Measurements from ENCODE around the gene DAPK1.

Gene DAPK1

DNA sequence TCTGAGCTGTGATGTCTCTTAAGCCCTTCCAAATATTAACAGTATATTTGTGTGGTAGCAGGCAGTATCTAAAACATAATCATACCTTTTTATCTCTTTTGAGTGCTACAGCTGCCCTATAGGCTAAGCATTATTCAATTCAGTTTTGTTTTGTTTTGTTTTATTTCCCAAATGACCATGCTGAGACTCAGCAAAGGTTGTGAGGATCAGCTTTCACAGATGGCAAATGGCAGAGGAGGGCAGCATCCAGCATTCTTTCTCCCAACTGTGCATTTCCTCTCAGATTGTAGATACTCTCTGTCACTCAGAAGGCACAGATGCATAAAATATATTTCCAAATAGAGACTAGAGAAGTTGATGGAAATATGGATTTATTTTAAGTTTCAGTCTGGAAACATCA, 90.7 kb downstream of the DAPK1 start:
- H3K4me3 ChIP-seq (ENCODE audit: low read depth, low read length) = no peak overlapping the region
- H3K9me3 ChIP-seq (ENCODE audit: control insufficient read depth, insufficient read depth, low read depth, low read length) = no peaks in the 10 kb centered on the region
- no peak overlapping the region for H3K27ac ChIP-seq (ENCODE audit: extremely low read depth, low read depth, low read length)
- TF ChIP-seq ZNF112 (tag by site-specific recombination; IDR thresholded peaks at IDR 0.05) (no peak), ZNF621 (tag by site-specific recombination; IDR thresholded peaks at IDR 0.05) (no peak), FEZF1 (tag by site-specific recombination; IDR thresholded peaks at IDR 0.05) (peak; percentile 55; the same call in 1 of the 2 replicates)
- TF ChIP-seq, protein P1, sequence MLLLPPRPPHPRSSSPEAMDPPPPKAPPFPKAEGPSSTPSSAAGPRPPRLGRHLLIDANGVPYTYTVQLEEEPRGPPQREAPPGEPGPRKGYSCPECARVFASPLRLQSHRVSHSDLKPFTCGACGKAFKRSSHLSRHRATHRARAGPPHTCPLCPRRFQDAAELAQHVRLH (tag by site-specific recombination; IDR thresholded peaks at IDR 0.05) = no peak
- ChIA-PET CTCF (no interaction called here), POLR2A (no interaction called here)
- peaks cover 6% of the 10 kb centered on the region for H3K4me1 ChIP-seq (ENCODE audit: control insufficient read depth, insufficient read depth, low read length)
- H3K36me3 ChIP-seq (ENCODE audit: control insufficient read depth in 2 of 2, insufficient read depth in 1 of 2, low read length in 2 of 2) = no peaks in the 10 kb centered on the region

DNA sequence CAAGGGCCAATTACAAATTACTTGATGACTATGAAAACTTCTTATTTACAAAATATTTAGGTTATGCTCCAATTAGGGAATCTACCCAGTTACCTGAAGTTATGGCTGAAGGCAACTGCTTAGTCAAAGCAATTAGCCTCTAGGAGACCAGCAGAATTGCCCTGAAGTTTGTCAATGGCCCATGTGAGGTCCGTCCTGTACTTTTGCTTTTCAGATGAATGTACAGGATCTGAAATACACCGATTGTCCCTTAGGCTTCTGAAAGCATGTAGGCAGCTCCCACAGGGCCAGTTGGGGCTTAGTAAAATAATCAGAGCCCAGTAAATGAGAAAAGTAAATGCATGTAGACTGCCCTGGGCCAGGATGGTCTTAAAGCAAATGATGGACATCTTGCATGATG, 93.3 kb downstream of the DAPK1 start:
- H3K4me1 ChIP-seq (ENCODE audit: control insufficient read depth, insufficient read depth, low read length) = peaks cover 6% of the 10 kb centered on the region
- H3K27ac ChIP-seq (ENCODE audit: extremely low read depth, low read depth, low read length) = no peak overlapping the region
- H3K36me3 ChIP-seq (ENCODE audit: control insufficient read depth in 2 of 2, insufficient read depth in 1 of 2, low read length in 2 of 2) = no peaks in the 10 kb centered on the region
- ChIA-PET POLR2A (no interaction called here), CTCF (no interaction called here)
- no peak overlapping the region for H3K4me3 ChIP-seq (ENCODE audit: low read depth, low read length)
- no peaks in the 10 kb centered on the region for H3K9me3 ChIP-seq (ENCODE audit: control insufficient read depth, insufficient read depth, low read depth, low read length)
- TF ChIP-seq ZIC2 (tag by site-specific recombination; IDR thresholded peaks at IDR 0.05) (no peak), ZNF221 (tag by site-specific recombination; IDR thresholded peaks at IDR 0.05; ENCODE audit: borderline replicate concordance) (no peak), ZNF37A (tag by site-specific recombination; IDR thresholded peaks at IDR 0.05) (no peak), ZNF266 (tag by site-specific recombination; IDR thresholded peaks at IDR 0.05; ENCODE audit: low read depth) (no peak), HOXA7 (CRISPR knock-in tag; IDR thresholded peaks at IDR 0.05; ENCODE audit: borderline replicate concordance) (no peak), ZNF114 (tag by site-specific recombination; IDR thresholded peaks at IDR 0.05) (no peak), ZNF140 (tag by site-specific recombination; IDR thresholded peaks at IDR 0.05) (no peak), ZNF248 (tag by site-specific recombination; IDR thresholded peaks at IDR 0.05) (no peak), ZNF341 (tag by site-specific recombination; IDR thresholded peaks at IDR 0.05; ENCODE audit: low read depth) (no peak), MEIS1 (CRISPR knock-in tag; IDR thresholded peaks at IDR 0.05; ENCODE audit: borderline replicate concordance) (no peak), ZNF16 (tag by site-specific recombination; IDR thresholded peaks at IDR 0.05; ENCODE audit: low read depth) (no peak), ZNF629 (tag by site-specific recombination; IDR thresholded peaks at IDR 0.05) (no peak), ZNF311 (tag by site-specific recombination; IDR thresholded peaks at IDR 0.05; ENCODE audit: borderline replicate concordance) (no peak)
- TF ChIP-seq, protein P2, sequence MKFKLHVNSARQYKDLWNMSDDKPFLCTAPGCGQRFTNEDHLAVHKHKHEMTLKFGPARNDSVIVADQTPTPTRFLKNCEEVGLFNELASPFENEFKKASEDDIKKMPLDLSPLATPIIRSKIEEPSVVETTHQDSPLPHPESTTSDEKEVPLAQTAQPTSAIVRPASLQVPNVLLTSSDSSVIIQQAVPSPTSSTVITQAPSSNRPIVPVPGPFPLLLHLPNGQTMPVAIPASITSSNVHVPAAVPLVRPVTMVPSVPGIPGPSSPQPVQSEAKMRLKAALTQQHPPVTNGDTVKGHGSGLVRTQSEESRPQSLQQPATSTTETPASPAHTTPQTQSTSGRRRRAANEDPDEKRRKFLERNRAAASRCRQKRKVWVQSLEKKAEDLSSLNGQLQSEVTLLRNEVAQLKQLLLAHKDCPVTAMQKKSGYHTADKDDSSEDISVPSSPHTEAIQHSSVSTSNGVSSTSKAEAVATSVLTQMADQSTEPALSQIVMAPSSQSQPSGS (tag by site-specific recombination; IDR thresholded peaks at IDR 0.05; ENCODE audit: low read depth) = no peak
- TF ChIP-seq, protein P3, sequence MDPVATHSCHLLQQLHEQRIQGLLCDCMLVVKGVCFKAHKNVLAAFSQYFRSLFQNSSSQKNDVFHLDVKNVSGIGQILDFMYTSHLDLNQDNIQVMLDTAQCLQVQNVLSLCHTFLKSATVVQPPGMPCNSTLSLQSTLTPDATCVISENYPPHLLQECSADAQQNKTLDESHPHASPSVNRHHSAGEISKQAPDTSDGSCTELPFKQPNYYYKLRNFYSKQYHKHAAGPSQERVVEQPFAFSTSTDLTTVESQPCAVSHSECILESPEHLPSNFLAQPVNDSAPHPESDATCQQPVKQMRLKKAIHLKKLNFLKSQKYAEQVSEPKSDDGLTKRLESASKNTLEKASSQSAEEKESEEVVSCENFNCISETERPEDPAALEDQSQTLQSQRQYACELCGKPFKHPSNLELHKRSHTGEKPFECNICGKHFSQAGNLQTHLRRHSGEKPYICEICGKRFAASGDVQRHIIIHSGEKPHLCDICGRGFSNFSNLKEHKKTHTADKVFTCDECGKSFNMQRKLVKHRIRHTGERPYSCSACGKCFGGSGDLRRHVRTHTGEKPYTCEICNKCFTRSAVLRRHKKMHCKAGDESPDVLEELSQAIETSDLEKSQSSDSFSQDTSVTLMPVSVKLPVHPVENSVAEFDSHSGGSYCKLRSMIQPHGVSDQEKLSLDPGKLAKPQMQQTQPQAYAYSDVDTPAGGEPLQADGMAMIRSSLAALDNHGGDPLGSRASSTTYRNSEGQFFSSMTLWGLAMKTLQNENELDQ (tag by site-specific recombination; IDR thresholded peaks at IDR 0.05; ENCODE audit: low read depth) = no peak
